ENCODE measurements around the gene ABCF2. TPM values are rescaled to one million over a fixed set of nuclear protein-coding genes. Genes with fewer than 3 reads are reported as not detected.

ABCF2 gene
- total RNA-seq, 1 donor from 2014 or later: 47.3 TPM

DNA sequence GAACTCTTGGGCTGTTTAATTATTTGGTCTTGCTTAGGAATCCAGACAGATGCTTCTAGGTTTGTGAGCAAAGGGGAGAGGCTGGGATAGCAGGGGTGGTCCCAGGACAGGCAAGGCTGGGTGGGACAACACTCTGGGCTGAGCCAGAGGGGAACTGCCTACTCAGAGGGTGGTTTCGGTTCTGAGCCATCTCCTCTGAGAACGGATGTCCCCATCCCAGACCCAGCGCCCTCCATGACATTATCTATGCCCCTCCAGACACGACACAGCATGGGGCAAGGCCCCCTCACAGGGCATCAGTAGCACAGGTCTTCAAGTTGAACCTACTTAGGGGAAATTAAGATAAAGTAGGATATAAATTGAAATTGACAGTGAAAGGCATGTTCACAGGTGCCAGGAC is 47.1 kb downstream of the ABCF2 start:
- POLR2A ChIA-PET: no interaction called here
- ATAC-seq (ENCODE audit: low read depth): no peak
- peak; percentile 5 for DNase-seq
- Mint-ChIP-seq H3K27me3 (peaks cover 30% of the 10 kb centered on the region), H3K4me3 (no peak overlapping the region), H3K9me3 (no peaks in the 10 kb centered on the region), H3K27ac (no peak overlapping the region), H3K36me3 (ENCODE audit: low read depth) (no peaks in the 10 kb centered on the region), H3K4me1 (no peaks in the 10 kb centered on the region)
- TF ChIP-seq, protein P1, sequence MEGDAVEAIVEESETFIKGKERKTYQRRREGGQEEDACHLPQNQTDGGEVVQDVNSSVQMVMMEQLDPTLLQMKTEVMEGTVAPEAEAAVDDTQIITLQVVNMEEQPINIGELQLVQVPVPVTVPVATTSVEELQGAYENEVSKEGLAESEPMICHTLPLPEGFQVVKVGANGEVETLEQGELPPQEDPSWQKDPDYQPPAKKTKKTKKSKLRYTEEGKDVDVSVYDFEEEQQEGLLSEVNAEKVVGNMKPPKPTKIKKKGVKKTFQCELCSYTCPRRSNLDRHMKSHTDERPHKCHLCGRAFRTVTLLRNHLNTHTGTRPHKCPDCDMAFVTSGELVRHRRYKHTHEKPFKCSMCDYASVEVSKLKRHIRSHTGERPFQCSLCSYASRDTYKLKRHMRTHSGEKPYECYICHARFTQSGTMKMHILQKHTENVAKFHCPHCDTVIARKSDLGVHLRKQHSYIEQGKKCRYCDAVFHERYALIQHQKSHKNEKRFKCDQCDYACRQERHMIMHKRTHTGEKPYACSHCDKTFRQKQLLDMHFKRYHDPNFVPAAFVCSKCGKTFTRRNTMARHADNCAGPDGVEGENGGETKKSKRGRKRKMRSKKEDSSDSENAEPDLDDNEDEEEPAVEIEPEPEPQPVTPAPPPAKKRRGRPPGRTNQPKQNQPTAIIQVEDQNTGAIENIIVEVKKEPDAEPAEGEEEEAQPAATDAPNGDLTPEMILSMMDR (IDR thresholded peaks at IDR 0.05): no peak
- CTCF ChIA-PET: no interaction called here
- intact Hi-C loops (cut with micrococcal nuclease): no loop called here

DNA sequence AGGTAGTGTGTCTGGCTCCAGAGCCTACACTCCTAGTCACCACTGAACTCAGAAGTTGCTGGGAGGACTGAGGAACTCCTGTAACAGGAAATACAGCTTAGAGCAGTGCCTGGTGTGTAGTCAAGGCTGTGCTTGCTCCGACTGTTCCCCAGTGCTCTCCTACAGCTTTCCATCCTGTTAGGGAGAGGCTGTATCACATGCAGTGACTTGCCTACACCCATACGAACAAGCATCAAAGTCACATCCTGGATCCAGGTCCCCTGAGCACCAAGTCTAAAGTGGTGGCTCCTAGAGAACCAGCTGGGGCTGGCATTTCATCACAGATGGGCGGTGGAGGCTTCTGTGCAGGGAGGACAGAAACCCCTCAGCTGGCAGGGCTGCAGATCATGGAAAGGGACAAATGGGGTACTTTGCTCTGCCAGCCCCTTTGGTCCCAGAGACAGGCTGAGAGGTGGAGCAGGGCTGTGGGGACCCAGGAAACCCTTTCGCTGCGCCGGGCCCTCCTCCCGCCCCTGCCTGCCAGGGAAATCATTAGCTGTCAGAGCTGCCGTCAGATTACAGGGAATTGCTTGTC is 47.6 kb downstream of the ABCF2 start:
- H3K36me3 Mint-ChIP-seq (ENCODE audit: low read depth): no peaks in the 10 kb centered on the region
- DNase-seq (peak; percentile 4), ATAC-seq (ENCODE audit: low read depth) (no peak)
- TF ChIP-seq, protein P1 (IDR thresholded peaks at IDR 0.05): no peak
- H3K27me3 Mint-ChIP-seq: peaks cover 31% of the 10 kb centered on the region
- no peak overlapping the region for H3K4me3 Mint-ChIP-seq
- intact Hi-C loops (cut with micrococcal nuclease): no loop called here
- ChIA-PET CTCF (interaction anchor here (1.0 kb wide), 1 partner anchor 10 kb away, joined by 3 read pairs; no protein-coding TSS in a partner anchor), POLR2A (no interaction called here)
- no peaks in the 10 kb centered on the region for H3K4me1 Mint-ChIP-seq
- no peaks in the 10 kb centered on the region for H3K9me3 Mint-ChIP-seq
- H3K27ac Mint-ChIP-seq: no peak overlapping the region

DNA sequence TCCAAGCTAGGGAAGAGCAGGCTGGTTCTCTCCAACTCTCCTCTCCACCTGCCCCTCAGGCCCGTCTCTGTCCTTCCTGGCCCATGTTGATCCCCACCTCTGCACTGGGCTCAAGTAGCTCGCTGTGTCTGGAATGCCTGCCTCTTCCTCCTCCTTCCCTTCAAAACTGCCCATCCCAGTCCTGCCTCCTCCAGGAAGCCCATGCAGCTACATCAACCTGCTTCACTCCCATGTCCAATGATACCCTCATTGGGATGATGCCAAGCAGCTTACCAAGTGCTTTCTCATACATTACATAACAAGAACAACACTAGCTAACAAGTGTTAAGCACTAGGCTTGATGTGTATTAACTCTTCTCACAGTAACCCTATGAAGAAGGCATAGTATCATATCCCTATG is 48.2 kb downstream of the ABCF2 start:
- DNase-seq: no peak
- ChIA-PET POLR2A (no interaction called here), CTCF (interaction anchor here (1.0 kb wide), 1 partner anchor 9 kb away, joined by 3 read pairs; no protein-coding TSS in a partner anchor)
- Mint-ChIP-seq H3K36me3 (ENCODE audit: low read depth) (no peaks in the 10 kb centered on the region), H3K27me3 (peaks cover 31% of the 10 kb centered on the region), H3K4me3 (no peak overlapping the region), H3K27ac (no peak overlapping the region), H3K4me1 (no peaks in the 10 kb centered on the region), H3K9me3 (no peaks in the 10 kb centered on the region)
- intact Hi-C loops (cut with micrococcal nuclease): no loop called here
- ATAC-seq (ENCODE audit: low read depth): no peak
- TF ChIP-seq, protein P1 (IDR thresholded peaks at IDR 0.05): no peak

DNA sequence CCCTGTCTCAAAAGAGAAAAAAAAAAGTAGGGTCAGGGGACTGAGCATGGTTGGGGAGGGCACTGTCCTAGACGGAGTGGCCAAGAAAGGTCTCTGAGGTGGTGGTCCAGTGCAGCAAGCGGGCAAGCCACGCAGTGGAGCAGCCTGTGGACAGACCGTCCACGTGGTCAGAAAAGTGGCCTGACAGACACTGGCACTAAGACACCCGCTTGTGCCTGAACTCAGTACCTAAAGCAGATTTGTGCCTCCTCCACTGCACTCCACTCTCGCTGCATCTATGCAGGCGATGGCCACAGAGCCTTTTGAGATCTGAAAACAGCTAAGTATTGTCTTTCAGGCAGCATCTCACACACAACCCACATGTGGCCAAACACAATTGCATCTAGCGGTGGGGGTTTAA is 48.8 kb downstream of the ABCF2 start:
- Mint-ChIP-seq H3K27me3 (peaks cover 31% of the 10 kb centered on the region), H3K4me3 (no peak overlapping the region), H3K4me1 (no peaks in the 10 kb centered on the region), H3K27ac (no peak overlapping the region), H3K9me3 (no peaks in the 10 kb centered on the region), H3K36me3 (ENCODE audit: low read depth) (no peaks in the 10 kb centered on the region)
- POLR2A ChIA-PET: no interaction called here
- CTCF ChIA-PET: interaction anchor here (1.0 kb wide), 1 partner anchor 8 kb away, joined by 3 read pairs; no protein-coding TSS in a partner anchor
- intact Hi-C loops (cut with micrococcal nuclease): no loop called here
- no peak for ATAC-seq (ENCODE audit: low read depth)
- DNase-seq: peak; percentile 6
- TF ChIP-seq, protein P1 (IDR thresholded peaks at IDR 0.05): no peak

DNA sequence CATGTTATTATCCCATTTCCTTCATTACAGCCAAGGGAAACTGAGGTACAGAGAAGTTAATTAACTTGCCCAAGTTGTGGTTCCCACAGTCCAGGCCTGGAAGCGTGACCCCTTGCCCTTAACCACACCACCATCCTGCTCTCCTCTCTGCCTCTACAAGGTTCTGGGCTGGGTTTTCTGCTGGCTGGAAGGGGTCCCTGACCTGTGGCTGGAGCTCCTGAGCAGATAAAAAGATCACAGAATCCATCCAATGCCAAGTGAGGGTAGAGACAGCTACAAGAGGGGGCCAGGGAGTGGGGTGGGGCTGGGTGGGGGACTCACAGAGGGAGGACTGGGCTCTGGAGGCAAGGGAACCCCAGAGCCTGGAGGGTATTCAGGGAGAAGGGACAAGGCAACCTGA is 49.7 kb downstream of the ABCF2 start:
- Mint-ChIP-seq H3K27ac (no peak overlapping the region), H3K36me3 (ENCODE audit: low read depth) (no peaks in the 10 kb centered on the region), H3K27me3 (peaks cover 37% of the 10 kb centered on the region), H3K4me3 (no peak overlapping the region), H3K4me1 (peaks cover 2% of the 10 kb centered on the region), H3K9me3 (no peaks in the 10 kb centered on the region)
- ChIA-PET POLR2A (no interaction called here), CTCF (interaction anchor here (1.2 kb wide), 1 partner anchor 9 kb away, joined by 3 read pairs; no protein-coding TSS in a partner anchor)
- intact Hi-C loops (cut with micrococcal nuclease): no loop called here
- DNase-seq (no peak), ATAC-seq (ENCODE audit: low read depth) (no peak)
- TF ChIP-seq, protein P1 (IDR thresholded peaks at IDR 0.05): no peak

Measured in activated B cell treated with CpG ODN at 0.5 μM for 24 hours (primary cell).